GM12891 (cell line): ENCODE results near the gene SLC7A10.

Experiments
- PAX5 ChIP-seq: IDR thresholded peaks from 2 replicates; pipeline ENCODE4 v1.6.1; 2011; ENCODE audit warnings: low read length, moderate library complexity, mild to moderate bottlenecking; ENCODE audit not compliant: insufficient read depth, severe bottlenecking
- POLR2A ChIP-seq: IDR thresholded peaks from 2 replicates; pipeline ENCODE4 v1.6.1; 2011; ENCODE audit warnings: low read depth, low read length, control low read depth
- POLR2AphosphoS5 ChIP-seq: IDR thresholded peaks from 2 replicates; pipeline ENCODE4 v1.6.1; 2011; ENCODE audit warnings: low read depth, low read length, control low read depth
- POU2F2 ChIP-seq: IDR thresholded peaks from 2 replicates; pipeline ENCODE4 v1.6.1; 2011; ENCODE audit warnings: low read depth, mild to moderate bottlenecking, control low read depth, low read length, moderate library complexity
- SPI1 ChIP-seq: IDR thresholded peaks from 2 replicates; pipeline ENCODE4 v1.6.1; 2011; ENCODE audit warnings: low read depth, low read length, control low read depth
- TAF1 ChIP-seq: IDR thresholded peaks from 2 replicates; pipeline ENCODE4 v1.6.1; 2011; ENCODE audit warnings: low read depth, low read length, control low read depth

DNA sequence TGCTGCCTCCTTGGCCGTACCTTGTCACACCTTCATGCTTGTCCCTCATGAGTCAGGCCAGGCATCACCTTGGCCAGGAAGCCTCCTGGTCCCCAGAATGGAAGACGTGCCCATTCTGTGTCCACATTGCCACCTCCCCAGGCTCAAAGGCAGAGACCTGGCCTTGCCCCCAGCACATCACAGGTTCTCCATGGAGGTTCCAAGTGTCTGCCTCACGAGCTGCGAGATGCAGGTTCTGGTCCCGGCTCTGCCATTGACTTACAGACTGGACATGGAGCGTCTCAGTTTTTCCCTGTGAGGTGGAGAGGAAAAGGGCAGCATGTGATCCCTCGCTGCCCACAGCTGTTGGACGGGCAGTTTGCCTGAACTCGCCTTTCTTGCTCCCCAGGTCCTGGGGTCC lies 9.1 kb upstream of the SLC7A10 start:
- TF ChIP-seq POLR2AphosphoS5 (no peak), PAX5 (no peak), POLR2A (no peak), TAF1 (no peak), SPI1 (no peak), POU2F2 (no peak)
